NCI-H2171 (cell line): ENCODE data around the gene VEZT.
"Not testable (repeated sequence)": the region's sequence is repeated elsewhere in the genome, so short reads cannot be mapped to it uniquely, and the experiment has no call there.

Source experiments
- DNase-seq: peaks from one replicate; lab custom pipeline; 2025; lab: John Stamatoyannopoulos, UW

The VEZT gene

DNA sequence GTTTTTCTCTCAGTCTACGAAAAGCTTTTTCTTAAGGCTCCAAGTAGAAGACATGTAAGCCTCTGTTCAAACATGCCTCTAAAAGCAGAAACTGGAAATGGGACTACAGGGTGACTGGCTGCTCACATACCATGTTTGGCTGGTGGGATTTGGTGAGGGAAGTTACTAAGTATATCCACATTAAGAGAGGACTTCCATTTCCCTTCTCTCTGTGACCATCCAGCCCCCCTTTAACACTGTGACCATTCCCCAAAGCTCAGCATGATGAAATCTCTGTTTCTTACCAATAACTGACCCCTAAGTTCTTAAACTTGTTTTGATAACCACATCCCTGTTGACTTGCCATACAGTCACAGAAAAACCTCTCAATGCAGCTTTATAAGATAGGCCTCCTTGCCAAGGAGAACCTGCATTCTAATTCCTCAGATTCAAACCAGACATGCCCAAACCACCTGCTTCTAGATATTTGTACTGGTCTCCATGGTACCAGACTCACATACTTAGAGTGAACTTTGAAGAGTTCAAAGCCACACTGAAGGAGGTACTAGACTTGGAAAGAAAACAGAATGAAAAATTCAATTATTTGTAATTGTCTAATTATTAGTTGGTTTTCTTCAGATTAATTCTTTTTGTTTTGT lies 102.2 kb downstream of the VEZT start:
- no peak for DNase-seq

DNA sequence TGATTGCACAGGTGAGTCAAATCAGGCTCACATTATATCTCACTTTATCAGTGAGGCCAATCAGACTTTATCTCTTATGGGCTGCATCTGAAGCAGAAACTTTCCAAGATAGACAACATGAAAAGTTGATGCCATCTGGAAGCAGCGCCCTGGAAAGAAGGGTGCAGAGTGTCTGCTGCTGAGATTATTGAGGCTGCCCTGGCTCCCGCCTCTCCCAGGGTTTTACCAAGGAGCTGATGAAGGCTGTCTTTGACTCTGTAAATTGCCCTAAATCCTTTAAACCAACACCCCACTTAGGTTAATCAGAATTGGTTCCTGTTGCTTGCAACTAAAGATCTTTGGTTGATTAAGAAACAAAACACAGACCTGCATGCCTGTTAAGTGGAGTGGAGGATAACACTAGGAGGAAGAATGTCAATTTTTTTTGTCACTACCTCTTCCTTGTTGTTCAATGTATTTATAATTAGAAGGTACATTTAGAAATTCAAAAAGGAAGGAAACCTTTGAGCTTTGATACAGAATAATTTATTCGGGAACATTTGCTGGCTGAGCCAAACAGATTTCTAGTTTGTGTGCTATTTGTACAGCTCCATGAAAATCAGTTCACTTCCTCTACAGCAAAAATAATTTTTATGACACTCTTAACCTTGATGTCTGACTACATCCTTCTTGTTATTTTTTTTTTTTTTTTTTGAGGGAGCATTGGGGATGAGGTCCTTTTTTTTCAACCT lies 104.1 kb downstream of the VEZT start:
- no peak for DNase-seq

DNA sequence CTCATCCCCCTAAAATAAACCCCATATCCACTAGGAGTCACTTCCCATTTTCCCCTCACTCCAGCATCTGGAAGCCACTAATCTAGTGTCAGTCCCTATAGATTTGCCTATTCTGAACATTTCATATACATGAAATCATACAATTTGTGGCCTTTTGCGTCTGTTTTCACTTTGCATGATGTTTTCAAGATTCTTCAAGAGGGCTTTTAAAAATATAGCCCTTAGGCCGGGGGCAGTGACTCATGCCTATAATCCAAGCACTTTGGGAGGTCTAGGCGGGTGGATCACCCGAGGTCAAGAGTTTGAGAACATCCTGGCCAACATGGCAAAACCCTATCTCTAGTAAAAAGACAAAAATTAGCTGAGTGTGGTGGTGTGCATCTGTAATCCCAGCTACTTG lies 104.7 kb downstream of the VEZT start:
- no peak for DNase-seq

DNA sequence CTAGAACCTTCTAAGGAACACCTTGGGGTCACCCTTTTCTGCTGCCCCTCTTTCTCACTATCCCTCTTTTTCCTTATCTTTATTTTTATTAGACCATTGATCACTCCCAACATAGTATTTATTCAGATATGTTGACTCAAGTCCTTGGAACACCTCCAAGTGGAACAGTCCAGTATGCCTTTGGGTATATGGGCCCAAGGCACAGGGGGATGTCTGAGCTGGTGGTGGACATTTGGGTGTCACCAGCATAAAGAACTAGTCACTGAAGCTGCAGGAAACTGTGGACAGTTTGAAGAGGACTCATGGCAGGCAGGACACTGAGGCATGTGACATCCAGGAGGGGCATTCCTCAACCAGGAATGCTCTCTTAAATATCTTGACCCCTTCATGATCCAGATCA lies 105.6 kb downstream of the VEZT start:
- DNase-seq = no peak

DNA sequence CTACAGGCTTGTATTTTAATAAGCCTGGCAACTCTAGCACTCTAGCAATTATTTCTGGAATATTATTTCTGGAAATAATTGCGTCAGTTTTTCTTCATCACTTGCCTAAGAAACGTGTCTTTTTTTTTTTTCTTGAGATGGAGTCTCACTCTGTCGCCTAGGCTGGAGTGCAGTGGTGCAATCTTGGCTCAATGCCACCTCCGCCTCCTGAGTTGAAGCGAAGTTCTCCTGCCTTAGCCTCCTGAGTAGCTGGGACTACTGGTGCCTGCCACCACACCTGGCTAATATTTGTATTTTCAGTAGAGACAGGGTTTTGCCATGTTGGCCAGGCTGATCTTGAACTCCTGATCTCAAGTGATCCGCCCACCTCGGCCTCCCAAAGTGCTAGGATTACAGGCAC lies 106.6 kb downstream of the VEZT start:
- DNase-seq = not testable (repeated sequence)

DNA sequence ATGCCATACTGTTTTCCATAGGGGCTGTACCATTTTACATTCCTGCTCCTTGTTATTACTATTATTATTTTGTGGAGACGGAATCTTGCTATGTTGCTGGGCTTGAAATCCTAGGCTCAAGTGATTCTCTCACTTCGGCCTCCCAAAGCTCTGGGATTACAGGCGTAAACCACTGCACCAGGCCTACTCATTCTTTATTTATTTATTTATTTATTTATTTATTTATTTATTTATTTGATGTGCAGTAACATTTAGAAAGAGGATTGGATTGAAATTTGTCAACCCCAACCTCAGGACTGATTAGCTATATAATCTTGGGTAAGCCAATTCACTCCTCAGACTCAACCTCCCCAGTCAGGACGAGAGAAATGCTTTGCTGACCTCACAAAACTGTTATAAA lies 107.9 kb downstream of the VEZT start:
- no peak for DNase-seq

DNA sequence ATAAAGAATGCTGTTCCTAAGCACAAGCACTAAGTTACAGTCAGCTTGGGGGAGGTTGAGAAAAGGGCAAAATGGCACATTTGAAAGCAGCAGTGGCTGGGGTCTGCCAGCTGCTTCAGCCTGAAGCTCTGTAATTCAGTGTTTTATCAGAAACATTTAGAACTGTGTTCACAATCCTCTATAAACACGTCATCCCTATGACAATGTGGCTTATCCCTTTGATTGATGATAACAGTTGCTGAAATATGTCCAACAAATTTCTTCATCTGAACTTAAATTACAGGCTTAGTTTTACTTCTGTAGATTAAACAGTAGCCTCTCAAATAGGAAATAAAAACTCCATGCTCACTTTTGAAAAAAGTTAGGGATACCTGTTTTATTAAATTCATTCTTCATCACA lies 108.8 kb downstream of the VEZT start:
- no peak for DNase-seq

DNA sequence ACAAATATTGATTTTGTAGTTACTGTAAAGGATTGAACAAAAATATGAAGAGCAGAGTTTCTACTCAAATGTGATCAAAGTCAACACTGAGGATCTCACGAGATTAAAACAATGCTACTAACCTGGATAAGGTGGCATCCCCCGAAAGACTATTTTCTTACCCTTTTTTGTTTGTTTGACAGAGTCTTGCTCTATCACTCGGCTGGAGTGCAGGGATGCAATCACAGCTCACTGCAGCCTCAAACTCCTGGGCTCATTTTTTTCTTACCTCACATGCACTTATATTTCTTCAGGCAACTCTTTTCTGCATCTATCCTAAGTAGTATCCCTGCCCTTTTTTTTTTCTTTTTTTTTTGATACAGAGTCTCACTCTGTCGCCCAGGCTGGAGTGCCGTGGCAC lies 109.2 kb downstream of the VEZT start:
- DNase-seq = no peak

DNA sequence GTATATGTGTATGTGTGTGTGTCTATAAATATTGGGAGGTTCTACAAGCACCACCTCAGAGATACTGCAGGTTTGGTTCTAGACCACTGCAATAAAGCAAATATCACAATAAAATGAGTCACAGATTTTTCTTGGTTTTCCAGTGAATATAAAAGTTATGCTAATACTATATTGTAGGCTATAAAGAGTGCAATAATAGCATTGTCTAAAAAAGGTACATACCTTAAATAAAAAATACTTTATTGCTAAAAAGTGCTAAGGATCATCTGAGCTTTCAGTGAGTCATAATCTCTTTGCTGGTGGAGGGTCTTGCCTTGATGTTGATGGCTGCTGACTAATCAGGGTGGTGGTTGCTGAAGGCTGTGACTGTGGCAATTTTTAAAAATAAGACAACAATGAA lies 111.1 kb downstream of the VEZT start:
- DNase-seq = no peak

DNA sequence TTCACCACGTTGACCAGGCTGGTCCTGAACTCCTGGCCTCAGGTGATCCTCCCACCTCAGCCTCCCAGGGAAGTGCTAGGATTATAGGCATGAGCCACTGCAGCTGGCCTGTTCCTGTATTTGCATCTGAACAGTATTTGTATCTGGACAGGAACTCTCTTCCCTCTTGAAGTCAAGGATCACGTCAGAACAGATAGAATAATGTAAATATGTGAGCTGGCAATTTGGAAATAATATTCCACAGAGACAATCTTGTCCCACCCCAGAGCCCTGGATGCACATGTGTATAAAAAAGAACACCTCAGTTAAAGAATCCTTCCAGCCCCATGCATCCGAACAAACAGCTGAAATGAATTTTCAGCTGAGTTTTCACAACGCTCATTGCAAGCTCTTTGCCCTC lies 118.3 kb downstream of the VEZT start:
- no peak for DNase-seq

DNA sequence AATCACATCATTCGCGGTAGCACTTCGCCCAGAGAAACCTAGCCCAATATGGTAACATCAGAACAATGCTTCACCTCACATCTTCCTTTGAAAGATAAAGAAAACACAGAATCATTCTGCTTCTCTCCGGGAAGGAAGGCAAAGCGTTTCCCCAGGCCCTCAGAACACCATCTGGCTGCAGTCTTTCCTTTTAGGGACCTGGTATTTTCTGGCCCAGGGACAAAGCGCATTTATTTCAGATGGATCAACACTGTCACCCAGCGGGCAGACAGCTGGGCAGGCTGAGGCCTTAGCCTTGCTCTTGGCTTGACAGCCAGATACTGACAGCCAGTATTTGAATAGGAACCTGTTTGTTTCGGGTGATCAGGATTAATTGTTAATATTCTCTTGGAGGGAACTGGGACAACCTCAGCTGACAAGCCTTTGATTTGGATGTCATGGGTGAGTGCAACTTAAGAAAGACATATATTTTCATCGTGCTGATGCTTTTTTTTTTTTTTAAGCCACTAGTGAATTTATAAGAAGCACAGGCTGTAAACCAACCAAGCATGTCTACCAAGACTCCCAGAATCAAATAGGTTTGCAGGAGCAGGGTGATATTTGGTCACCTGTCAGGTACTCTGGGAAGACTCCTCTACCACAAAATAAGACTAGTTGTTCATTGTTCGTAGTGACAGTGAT lies 118.9 kb downstream of the VEZT start:
- peak; percentile 83 for DNase-seq

DNA sequence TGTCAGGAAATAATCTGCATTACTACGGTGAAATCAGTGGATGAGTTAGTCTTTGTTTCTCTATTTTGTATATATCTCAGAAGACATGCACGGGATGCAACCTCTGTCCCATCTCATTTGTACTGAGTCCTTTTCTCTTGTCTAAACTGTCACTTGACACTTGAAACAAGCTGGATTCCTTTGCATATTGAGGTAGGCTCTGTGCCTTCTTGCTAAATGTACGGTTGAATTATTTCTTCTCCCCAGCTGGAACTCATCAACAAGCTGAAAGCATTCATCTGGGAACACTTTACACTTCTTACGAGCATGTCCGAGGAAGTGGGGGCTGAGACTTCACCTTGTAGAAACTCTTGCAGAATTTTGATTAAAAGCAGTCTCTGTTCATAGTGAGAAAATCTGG lies 119.5 kb downstream of the VEZT start:
- DNase-seq = no peak

DNA sequence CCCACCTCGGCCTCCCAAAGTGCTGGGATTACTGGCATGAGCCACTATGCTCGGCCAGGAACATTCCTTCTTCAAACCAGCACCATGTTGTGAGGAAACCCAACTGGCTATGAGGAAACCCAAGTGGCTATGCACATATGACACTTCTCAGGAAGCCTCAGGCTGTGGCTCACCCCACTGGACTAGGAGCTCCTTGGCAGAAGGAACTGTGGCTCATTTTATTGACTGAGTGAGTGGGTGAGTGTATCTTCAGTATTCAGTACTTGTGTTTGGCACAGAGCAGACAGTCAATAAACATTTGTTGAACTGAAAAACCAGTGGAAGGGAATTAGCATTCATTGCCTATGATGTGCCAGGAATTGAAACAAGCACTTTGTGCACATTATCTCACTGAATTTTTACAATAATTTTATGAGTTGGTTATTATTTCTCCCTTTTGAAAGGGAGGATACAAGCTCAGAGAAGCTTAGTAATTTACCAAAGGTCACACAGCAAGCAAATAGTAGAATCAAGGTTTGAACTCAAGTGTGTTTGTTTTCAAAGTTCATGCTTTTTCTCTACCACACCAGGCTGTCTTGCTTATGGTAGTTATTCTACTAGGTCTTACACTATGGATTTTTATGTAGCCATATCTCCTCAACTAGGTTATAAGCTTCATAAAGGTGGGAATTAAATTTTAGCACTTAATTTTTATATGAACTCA lies 121.6 kb downstream of the VEZT start:
- DNase-seq = no peak

DNA sequence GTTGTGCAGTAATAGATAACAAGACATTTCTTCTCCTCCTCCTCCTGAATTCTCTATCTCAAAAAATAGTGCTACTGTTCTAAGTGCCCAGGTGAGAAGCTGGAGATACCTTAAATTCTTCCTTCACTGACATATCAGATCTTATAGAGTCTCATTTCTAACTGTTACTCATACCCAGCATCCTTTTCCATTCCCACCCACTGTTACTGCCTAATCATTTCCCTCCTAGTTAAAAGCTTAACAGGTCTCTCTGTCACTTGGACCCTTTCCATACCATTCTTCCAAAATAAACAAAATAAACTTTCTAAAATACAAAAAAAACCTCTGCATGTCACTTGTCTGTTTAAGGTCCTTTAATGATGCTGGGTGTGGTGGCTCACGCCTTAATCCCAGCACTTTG lies 124.4 kb downstream of the VEZT start:
- DNase-seq = no peak

DNA sequence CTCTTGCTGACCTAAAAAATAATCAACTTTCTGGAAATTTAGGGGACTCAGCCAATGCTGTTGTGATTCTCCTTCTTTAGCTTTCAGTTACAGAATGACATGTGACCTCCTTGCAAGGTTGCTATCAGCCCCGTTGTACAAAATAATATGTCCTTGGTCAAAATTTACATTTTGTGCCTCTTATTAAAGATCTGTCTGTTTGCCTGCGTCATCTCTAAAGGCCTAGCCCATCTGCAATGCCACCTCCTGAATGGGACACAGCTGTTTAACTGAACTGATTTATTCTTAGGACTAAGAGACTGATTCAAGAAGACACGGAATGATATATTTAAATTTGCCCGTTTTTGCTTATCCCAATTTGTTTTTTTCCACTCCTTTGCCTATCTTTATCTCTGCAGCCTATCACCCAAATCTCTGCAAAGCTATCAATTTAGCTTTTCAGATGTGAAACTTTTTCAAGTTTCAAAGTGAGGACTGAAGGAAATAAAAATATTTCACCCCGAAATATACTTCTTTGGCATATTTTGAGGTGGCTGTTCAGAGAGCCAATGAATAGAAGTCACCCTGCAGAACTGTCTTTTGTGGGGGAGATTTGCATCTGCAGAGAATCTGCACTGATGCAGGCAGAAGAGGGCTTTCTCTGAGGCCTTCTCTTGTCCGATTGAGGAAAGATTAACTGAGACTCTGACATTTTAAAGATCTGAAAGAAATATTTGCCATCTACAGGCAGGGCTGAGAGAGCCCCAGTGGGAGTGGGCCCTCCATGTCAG lies 126.0 kb downstream of the VEZT start:
- no peak for DNase-seq

DNA sequence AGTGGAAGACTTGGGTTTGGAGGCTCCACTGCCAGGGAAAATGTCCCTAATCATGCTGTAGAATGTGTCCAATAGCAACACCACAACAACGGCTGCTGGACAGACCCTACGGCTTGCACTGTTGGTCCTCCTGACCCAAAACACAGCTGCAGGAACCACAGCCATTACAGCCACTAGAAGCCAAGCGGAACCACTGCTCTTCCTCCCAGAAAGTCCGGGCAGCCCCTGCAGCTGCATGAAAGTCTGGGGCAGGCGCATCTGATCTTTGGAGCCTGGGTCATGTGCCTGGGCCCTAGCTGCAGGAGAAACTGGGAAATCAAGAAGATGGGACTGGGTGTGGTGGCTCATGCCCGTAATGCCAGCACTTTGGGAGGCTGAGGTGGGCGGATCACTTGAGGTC lies 131.7 kb downstream of the VEZT start:
- no peak for DNase-seq

DNA sequence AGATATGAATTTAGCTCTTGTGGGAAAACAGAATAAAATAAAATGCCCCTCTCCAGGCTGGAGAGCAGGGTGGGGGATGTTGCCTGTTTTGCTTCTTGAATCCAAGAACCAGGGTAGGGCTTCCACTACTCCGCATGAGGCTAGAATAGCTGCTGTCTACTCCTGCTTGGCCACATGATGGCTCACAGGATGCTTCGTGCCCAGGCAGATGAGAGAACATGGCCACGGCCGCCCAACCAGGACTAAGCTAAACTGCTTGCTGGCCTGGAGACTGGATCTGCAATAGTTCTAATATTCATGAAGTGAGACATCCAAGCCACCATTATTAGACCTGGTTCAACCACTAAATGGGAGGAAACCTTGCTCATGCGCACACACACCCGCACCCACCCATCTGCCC lies 134.1 kb downstream of the VEZT start:
- DNase-seq = no peak
